DOHH2 (cell line): ENCODE measurements around the gene RGMA.

ENCODE experiments used
- H3F3A ChIP-seq: fragments of 200-600 bp; sonication (generic), shearing (Covaris generic); 2 replicates; pipeline ENCODE4 v1.6.0; 2016; ENCODE audit warnings: antibody characterized with exemption, mild to moderate bottlenecking; ENCODE audit not compliant: control insufficient read depth, insufficient read depth
- H3K27ac ChIP-seq: fragments of 200-600 bp; sonication (generic); 2 replicates; pipeline ENCODE4 v1.5.1; 2014; ENCODE audit warnings: low read depth, mild to moderate bottlenecking, low read length, moderate library complexity
- H3K27me3 ChIP-seq: fragments of 200-600 bp; sonication (generic); 2 replicates; pipeline ENCODE4 v1.6.1; 2014; ENCODE audit warnings: mild to moderate bottlenecking, low read length, mixed read lengths; ENCODE audit not compliant: control insufficient read depth
- H3K36me3 ChIP-seq: fragments of 200-600 bp; sonication (generic); 2 replicates; pipeline ENCODE4 v1.6.1; 2014; ENCODE audit warnings: mild to moderate bottlenecking, low read length, moderate library complexity, mixed read lengths; ENCODE audit not compliant: control insufficient read depth
- H3K4me1 ChIP-seq: fragments of 200-600 bp; sonication (generic); 2 replicates; pipeline ENCODE4 v1.6.1; 2014; ENCODE audit warnings: mild to moderate bottlenecking, low read length, mixed read lengths; ENCODE audit not compliant: control insufficient read depth
- H3K4me2 ChIP-seq: fragments of 200-600 bp; sonication (generic); 2 replicates; pipeline ENCODE4 v1.6.0; 2014; ENCODE audit warnings: mild to moderate bottlenecking, low read length, moderate library complexity
- H3K4me3 ChIP-seq: fragments of 200-600 bp; sonication (generic); 2 replicates; pipeline ENCODE4 v1.5.1; 2014; ENCODE audit warnings: mild to moderate bottlenecking, low read length, mixed read lengths
- H3K79me2 ChIP-seq: fragments of 200-600 bp; sonication (generic); 2 replicates; pipeline ENCODE4 v1.6.1; 2014; ENCODE audit warnings: mild to moderate bottlenecking, low read length, mixed read lengths; ENCODE audit not compliant: control insufficient read depth
- H3K9me2 ChIP-seq: fragments of 200-600 bp; sonication (generic); replicated peaks from 2 replicates; pipeline ENCODE4 v1.6.1; 2014; ENCODE audit warnings: mild to moderate bottlenecking, low read length, mixed read lengths; ENCODE audit not compliant: control insufficient read depth
- H3K9me3 ChIP-seq: fragments of 200-600 bp; sonication (generic); 2 replicates; pipeline ENCODE4 v1.6.1; 2014; ENCODE audit warnings: antibody characterized with exemption, low read length, mixed read lengths; ENCODE audit not compliant: control insufficient read depth, insufficient read depth
- H4K20me1 ChIP-seq: fragments of 200-600 bp; sonication (generic); 2 replicates; pipeline ENCODE4 v1.6.0; 2014; ENCODE audit warnings: low read depth, mild to moderate bottlenecking, antibody characterized with exemption, low read length, moderate library complexity; ENCODE audit not compliant: control insufficient read depth, insufficient read depth
- EZH2phosphoT487 ChIP-seq: fragments of 200-600 bp; sonication (generic); IDR thresholded peaks from 2 replicates; pipeline ENCODE4 v1.6.1; 2017; ENCODE audit warnings: borderline replicate concordance, mild to moderate bottlenecking, antibody characterized with exemption, low read length, moderate library complexity, mixed read lengths
- TF ChIP-seq, protein P1 (sequence below): fragments of 200-600 bp; sonication (generic); IDR thresholded peaks from one replicate; pipeline ENCODE4 v1.5.1; 2014; ENCODE audit warnings: antibody characterized with exemption, mild to moderate bottlenecking, low read depth, low read length; ENCODE audit not compliant: poor library complexity, severe bottlenecking

The RGMA gene

DNA sequence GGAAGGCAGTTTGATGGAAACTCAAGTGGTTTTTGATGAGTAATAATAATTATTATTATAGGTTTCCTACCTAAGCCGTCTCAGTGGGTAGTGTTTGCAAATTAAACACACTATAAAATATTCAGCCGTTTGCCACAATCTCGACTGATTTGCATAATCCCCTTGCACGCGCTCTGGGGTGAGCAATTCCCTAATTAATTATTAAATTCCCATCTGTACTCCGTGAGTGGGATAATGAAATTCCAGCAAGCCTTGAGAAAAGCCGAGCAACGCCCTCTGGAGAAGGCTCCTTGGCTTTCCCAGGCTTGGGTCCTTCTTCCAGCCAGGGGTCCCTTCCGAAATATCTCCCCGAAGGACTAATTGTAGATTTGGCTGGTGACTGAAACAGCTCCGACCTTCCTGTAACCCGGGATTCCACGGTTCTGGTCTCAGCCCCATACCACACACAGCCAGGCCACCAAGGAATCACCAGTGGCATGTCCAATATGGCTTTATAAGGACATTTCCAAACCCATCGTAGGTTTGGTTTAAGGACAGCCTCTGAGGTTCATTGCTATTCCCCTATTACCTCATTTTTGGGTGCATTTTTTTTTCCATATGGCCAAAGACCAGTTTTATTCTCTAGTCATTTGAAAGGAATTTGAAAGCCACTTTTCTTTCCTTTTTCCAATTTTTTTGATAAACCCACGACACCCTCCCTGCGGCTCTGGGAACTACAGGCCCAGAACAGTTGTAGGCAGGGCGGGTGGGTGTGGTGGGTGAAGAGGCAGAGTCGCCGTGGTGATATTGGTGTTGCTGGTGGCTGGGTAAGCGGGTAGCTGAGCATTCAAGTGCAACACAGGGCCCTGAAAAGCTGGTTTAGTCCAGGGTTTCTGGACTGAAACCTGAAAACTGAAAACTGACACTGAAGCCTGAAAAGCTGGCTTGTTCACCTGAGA is 33.2 kb upstream of the RGMA start:
- Histone ChIP-seq H3K9me2 (no peaks in the 10 kb centered on the region), H3K4me1 (no peaks in the 10 kb centered on the region), H3K36me3 (no peaks in the 10 kb centered on the region), H3K79me2 (no peaks in the 10 kb centered on the region), H3K9me3 (no peaks in the 10 kb centered on the region), H3K4me2 (no peak overlapping the region), H3K27me3 (no peaks in the 10 kb centered on the region), H3K4me3 (no peak overlapping the region), H3F3A (no peaks in the 10 kb centered on the region), H3K27ac (no peak overlapping the region), H4K20me1 (no peaks in the 10 kb centered on the region)
- no peak for TF ChIP-seq EZH2phosphoT487
- TF ChIP-seq, protein P1, sequence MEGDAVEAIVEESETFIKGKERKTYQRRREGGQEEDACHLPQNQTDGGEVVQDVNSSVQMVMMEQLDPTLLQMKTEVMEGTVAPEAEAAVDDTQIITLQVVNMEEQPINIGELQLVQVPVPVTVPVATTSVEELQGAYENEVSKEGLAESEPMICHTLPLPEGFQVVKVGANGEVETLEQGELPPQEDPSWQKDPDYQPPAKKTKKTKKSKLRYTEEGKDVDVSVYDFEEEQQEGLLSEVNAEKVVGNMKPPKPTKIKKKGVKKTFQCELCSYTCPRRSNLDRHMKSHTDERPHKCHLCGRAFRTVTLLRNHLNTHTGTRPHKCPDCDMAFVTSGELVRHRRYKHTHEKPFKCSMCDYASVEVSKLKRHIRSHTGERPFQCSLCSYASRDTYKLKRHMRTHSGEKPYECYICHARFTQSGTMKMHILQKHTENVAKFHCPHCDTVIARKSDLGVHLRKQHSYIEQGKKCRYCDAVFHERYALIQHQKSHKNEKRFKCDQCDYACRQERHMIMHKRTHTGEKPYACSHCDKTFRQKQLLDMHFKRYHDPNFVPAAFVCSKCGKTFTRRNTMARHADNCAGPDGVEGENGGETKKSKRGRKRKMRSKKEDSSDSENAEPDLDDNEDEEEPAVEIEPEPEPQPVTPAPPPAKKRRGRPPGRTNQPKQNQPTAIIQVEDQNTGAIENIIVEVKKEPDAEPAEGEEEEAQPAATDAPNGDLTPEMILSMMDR = no peak

DNA sequence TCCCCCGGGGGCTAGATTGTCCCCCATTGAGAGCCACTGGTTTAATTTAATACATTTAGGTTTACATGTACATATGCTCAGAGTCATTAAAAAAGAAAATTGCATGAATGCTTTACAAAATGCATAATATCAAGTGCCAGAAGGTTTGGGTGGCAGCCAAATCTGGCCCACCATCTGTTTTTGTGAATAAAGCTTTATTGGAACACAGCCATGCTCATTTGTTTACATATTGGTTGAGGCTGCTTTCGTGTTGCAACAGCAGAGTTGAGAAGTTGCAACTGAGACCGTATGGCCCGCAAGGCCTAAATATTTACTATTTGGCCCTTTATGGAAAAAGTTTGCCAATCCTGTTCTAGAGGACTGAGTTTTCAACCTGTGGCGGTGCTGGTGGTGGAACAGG is 32.1 kb upstream of the RGMA start:
- Histone ChIP-seq H3K27ac (no peak overlapping the region), H3F3A (no peaks in the 10 kb centered on the region), H3K9me2 (no peaks in the 10 kb centered on the region), H3K9me3 (no peaks in the 10 kb centered on the region), H3K36me3 (no peaks in the 10 kb centered on the region), H3K79me2 (no peaks in the 10 kb centered on the region), H3K27me3 (no peaks in the 10 kb centered on the region), H3K4me2 (no peak overlapping the region), H4K20me1 (no peaks in the 10 kb centered on the region), H3K4me3 (no peak overlapping the region), H3K4me1 (no peaks in the 10 kb centered on the region)
- no peak for TF ChIP-seq EZH2phosphoT487
- TF ChIP-seq, protein P1 = no peak

DNA sequence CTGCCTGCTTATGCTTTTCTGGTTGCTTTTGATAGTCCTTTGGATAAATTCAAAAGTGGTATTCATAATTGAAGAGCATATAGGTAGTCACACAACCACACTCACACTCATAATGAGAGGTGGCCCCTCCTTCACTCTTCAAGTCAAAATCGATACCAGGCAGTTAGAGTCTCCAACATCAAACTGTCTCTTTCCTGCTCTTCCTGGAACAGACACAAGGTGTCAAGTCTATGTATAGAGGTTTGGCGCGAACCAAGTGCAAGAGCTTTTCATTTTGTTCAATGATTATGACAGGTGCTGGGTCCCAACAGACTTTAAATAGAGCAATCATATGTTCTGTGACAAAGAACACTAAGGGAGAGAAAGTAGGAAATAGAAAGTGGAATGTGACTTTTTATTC is 29.9 kb upstream of the RGMA start:
- H3K27ac ChIP-seq = no peak overlapping the region
- no peaks in the 10 kb centered on the region for H3K9me2 ChIP-seq
- H3K9me3 ChIP-seq = no peaks in the 10 kb centered on the region
- no peaks in the 10 kb centered on the region for H3K79me2 ChIP-seq
- no peaks in the 10 kb centered on the region for H3K4me1 ChIP-seq
- H4K20me1 ChIP-seq = no peaks in the 10 kb centered on the region
- no peak for TF ChIP-seq EZH2phosphoT487
- TF ChIP-seq, protein P1 = no peak
- H3K36me3 ChIP-seq = no peaks in the 10 kb centered on the region
- H3K4me3 ChIP-seq = no peak overlapping the region
- no peak overlapping the region for H3K4me2 ChIP-seq
- H3K27me3 ChIP-seq = no peaks in the 10 kb centered on the region
- no peaks in the 10 kb centered on the region for H3F3A ChIP-seq
